GM13977 (cell line): Measurements from ENCODE around the gene COL20A1.
"Not testable (repeated sequence)": the region's sequence is repeated elsewhere in the genome, so short reads cannot be mapped to it uniquely, and the experiment has no call there.

Experiments
- DNase-seq: peaks from one replicate; pipeline ENCODE4 v3.0.0; 2012; ENCODE audit warnings: low spot score
- in situ Hi-C: fragments of 300-500 bp; cut with MboI; formaldehyde crosslinking; loops from one replicate; pipeline ENCODE4 v1.12.0; 2022; ENCODE audit warnings: low sequenced_read_pairs, low pct_unique_long_range_greater_than_20kb, mixed read lengths, inconsistent platforms; ENCODE audit not compliant: unreplicated experiment
- TF ChIP-seq, protein P1 (sequence below): IDR thresholded peaks from 2 replicates; pipeline ENCODE4 v1.5.1; 2012; ENCODE audit warnings: mild to moderate bottlenecking, control low read depth; ENCODE audit not compliant: insufficient read depth; ENCODE audit errors: extremely low read depth, missing control alignments

The COL20A1 gene

GRCh38 chr20:63377256-63377941 lies 84.4 kb downstream of the COL20A1 start:
- DNase-seq: no peak
- in situ Hi-C loops: no loop called here
- TF ChIP-seq, protein P1, sequence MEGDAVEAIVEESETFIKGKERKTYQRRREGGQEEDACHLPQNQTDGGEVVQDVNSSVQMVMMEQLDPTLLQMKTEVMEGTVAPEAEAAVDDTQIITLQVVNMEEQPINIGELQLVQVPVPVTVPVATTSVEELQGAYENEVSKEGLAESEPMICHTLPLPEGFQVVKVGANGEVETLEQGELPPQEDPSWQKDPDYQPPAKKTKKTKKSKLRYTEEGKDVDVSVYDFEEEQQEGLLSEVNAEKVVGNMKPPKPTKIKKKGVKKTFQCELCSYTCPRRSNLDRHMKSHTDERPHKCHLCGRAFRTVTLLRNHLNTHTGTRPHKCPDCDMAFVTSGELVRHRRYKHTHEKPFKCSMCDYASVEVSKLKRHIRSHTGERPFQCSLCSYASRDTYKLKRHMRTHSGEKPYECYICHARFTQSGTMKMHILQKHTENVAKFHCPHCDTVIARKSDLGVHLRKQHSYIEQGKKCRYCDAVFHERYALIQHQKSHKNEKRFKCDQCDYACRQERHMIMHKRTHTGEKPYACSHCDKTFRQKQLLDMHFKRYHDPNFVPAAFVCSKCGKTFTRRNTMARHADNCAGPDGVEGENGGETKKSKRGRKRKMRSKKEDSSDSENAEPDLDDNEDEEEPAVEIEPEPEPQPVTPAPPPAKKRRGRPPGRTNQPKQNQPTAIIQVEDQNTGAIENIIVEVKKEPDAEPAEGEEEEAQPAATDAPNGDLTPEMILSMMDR: no peak

- in situ Hi-C loops: no loop called here
- TF ChIP-seq, protein P1: no peak
- DNase-seq: no peak
Measured at GRCh38 chr20:63377951-63378381, 85.0 kb downstream of the COL20A1 start.

DNA sequence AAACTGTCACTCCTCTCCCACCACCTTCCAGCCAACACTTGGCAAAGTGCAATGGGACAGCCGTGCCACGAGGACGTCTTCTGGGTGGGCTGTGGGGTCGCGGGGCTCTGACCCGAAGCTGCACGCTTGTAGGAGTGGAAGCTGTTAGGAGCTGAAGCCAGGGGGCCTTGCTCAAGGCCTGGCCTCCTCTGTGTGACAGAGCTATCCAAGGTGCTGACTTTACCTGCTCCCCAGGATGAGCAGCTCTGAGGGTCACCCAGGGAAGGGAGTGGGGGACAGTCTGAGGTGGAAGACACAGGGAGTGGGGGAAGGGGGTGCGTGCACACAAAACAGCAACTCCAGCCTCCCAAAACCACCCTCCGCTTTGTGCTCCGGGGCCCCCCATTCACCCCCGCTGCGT lies 85.6 kb downstream of the COL20A1 start:
- TF ChIP-seq, protein P1: no peak
- in situ Hi-C loops: no loop called here
- DNase-seq: no peak

GRCh38 chr20:63379296-63379695 lies 86.3 kb downstream of the COL20A1 start:
- TF ChIP-seq, protein P1: no peak
- DNase-seq: no peak
- in situ Hi-C loops: no loop called here

DNA sequence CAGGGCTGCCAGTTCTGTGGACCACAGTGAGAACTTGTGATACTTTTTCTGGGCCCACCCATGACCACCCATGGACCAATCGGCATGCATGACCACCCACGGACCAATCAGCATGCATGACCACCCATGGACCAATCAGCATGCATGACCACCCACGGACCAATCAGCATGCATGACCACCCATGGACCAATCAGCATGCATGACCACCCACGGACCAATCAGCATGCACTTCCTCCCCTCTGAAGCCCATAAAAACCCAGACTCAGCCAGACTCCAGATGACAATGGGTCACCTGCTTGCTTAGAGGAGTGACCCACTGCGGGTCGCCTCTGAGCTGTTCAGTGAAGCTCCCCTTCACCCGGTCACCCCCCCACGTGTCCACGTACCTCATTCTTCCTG lies 86.9 kb downstream of the COL20A1 start:
- DNase-seq, in situ Hi-C loops: not testable (repeated sequence)

- no peak for DNase-seq
- in situ Hi-C loops: no loop called here
- TF ChIP-seq, protein P1: no peak
Measured at GRCh38 chr20:63380346-63380870, 87.4 kb downstream of the COL20A1 start.

DNA sequence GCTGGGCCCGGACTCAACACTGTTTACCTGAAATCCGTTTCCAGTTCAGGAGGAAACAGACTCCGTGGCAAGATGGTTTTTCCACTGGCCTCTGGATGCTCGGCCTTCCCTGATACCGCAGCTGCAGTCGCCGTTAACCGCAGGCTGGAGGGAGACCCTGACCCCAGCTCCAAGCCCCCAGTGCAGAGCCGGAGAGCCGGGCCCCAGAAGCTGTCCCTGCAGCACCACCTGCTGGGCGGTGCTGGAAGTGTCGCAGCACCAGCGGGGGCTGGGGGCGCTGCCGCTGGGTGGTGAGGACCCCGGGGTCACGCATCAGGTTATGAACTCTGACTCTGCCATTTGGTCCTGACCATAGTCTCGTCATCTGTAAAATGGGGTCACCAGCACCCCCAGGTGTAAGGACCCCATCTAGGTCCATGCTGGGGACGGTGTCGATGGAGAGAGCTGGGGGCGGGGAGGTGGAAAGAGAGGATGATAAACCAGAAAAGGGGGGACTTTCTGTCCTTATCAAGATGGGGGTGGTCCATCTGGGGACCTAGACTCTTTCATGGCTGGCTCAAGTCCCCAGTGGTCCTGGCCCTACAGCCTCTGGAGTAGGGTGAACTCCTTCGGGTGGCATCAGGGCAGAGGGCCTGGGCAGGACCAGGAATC lies 88.9 kb downstream of the COL20A1 start:
- peak; percentile 85 for DNase-seq

More for the DNA sequence above, 88.9 kb downstream of the COL20A1 start:
- in situ Hi-C loops: no loop called here
- TF ChIP-seq, protein P1: peak; percentile 91
